Neural progenitor cell (in vitro differentiated cells): ENCODE measurements around the gene TANC1. TPM values are rescaled to one million over a fixed set of nuclear protein-coding genes. Genes with fewer than 3 reads are reported as not detected.

Experiments used
- DNase-seq: peaks from one replicate; pipeline ENCODE4 v3.0.0-alpha.2; 2016; ENCODE audit warnings: low spot score
- H2AFZ ChIP-seq: fragments of 200-600 bp; sonication (generic); replicated peaks from 2 replicates; pipeline ENCODE4 v1.6.1; 2016; ENCODE audit warnings: antibody characterized with exemption
- H3F3A ChIP-seq: fragments of 200-600 bp; sonication (generic); 2 replicates; pipeline ENCODE4 v1.6.1; 2016; ENCODE audit warnings: antibody characterized with exemption, low read depth
- H3K27ac ChIP-seq: fragments of 200-600 bp; sonication (generic); 2 replicates; pipeline ENCODE4 v1.5.1; 2016; ENCODE audit warnings: mild to moderate bottlenecking
- H3K27me3 ChIP-seq: fragments of 200-600 bp; sonication (generic); 2 replicates; pipeline ENCODE4 v1.6.1; 2016; ENCODE audit warnings: mild to moderate bottlenecking, moderate library complexity
- H3K36me3 ChIP-seq: fragments of 200-600 bp; sonication (generic); 2 replicates; pipeline ENCODE4 v1.5.1; 2016
- H3K4me1 ChIP-seq: fragments of 200-600 bp; sonication (generic); 2 replicates; pipeline ENCODE4 v1.6.1; 2016; ENCODE audit warnings: mixed run types
- H3K4me2 ChIP-seq: fragments of 200-600 bp; sonication (generic); 2 replicates; pipeline ENCODE4 v1.6.1; 2016
- H3K4me3 ChIP-seq: fragments of 200-600 bp; sonication (generic); 2 replicates; pipeline ENCODE4 v1.5.1; 2016
- H3K79me2 ChIP-seq: fragments of 200-600 bp; sonication (generic); 2 replicates; pipeline ENCODE4 v1.6.1; 2016; ENCODE audit warnings: low read depth
- H3K9ac ChIP-seq: fragments of 200-600 bp; sonication (generic); 2 replicates; pipeline ENCODE4 v1.6.1; 2016
- H3K9me3 ChIP-seq: fragments of 200-600 bp; sonication (generic); 2 replicates; pipeline ENCODE4 v1.5.1; 2016; ENCODE audit warnings: low read depth
- H4K20me1 ChIP-seq: fragments of 200-600 bp; sonication (generic); 2 replicates; pipeline ENCODE4 v1.6.1; 2016; ENCODE audit warnings: low read depth
- H3K27ac Mint-ChIP-seq: 3 replicates; pipeline ENCODE4 v1.8.0; 2021; ENCODE audit warnings: mixed read lengths
- H3K27me3 Mint-ChIP-seq: 2 replicates; pipeline ENCODE4 v1.8.0; 2022; ENCODE audit warnings: low read depth, mild to moderate bottlenecking, inconsistent platforms, moderate library complexity, mixed read lengths; ENCODE audit not compliant: insufficient read depth
- H3K36me3 Mint-ChIP-seq: 3 replicates; pipeline ENCODE4 v1.8.0; 2021; ENCODE audit warnings: mixed read lengths
- H3K4me1 Mint-ChIP-seq: 3 replicates; pipeline ENCODE4 v1.8.0; 2021; ENCODE audit warnings: mixed read lengths
- H3K4me3 Mint-ChIP-seq: 3 replicates; pipeline ENCODE4 v1.8.0; 2021; ENCODE audit warnings: mild to moderate bottlenecking, moderate library complexity, mixed read lengths
- H3K9me3 Mint-ChIP-seq: 3 replicates; pipeline ENCODE4 v1.8.0; 2020; ENCODE audit warnings: mixed read lengths
- CTCF ChIP-seq: fragments of 200-600 bp; sonication (generic); IDR thresholded peaks from 2 replicates; pipeline ENCODE4 v1.5.1; 2017; ENCODE audit warnings: antibody characterized with exemption, mild to moderate bottlenecking
- EZH2 ChIP-seq: fragments of 200-600 bp; sonication (generic); IDR thresholded peaks from 2 replicates; pipeline ENCODE4 v1.6.1; 2017; ENCODE audit warnings: antibody characterized with exemption, mild to moderate bottlenecking, moderate library complexity
- EZH2phosphoT487 ChIP-seq: fragments of 200-600 bp; sonication (generic); IDR thresholded peaks from 2 replicates; pipeline ENCODE4 v1.6.1; 2017; ENCODE audit warnings: antibody characterized with exemption
- total RNA-seq: library from RNA; depleted of rRNA; stranded (reverse); fragments of >200 nt; gene quantifications from 2 replicates; pipeline ENCODE4 v1.2.3, GENCODE V29; 2015; ENCODE audit warnings: low replicate concordance

The TANC1 gene
- total RNA-seq, 1 donor from 2014 or later: 11.9 TPM

DNA sequence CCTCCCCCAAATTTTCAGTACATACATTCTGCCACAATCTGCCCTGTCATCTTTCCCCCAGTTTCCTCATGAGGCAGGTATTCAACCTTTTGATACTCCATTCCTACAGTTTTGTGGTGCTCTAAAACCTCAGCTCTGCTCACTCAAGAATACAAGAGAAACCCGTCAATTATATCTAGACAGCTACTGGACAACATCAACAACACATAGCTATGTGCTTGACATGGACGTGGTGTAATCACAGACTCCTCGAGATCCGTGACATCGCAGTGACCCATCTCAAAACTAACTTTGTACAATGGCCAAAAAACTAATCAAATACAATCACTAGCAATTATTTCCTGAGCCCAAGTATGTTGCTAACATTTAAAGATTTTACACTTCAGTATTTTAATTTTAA, 294.5 kb downstream of the TANC1 start:
- Mint-ChIP-seq H3K4me1 (peaks cover 4% of the 10 kb centered on the region), H3K9me3 (no peaks in the 10 kb centered on the region), H3K36me3 (peaks cover 7% of the 10 kb centered on the region), H3K4me3 (no peak overlapping the region), H3K27ac (no peak overlapping the region), H3K27me3 (peaks cover 6% of the 10 kb centered on the region)
- no peak for DNase-seq
- no peak overlapping the region for H3K4me3 ChIP-seq
- no peaks in the 10 kb centered on the region for H3K9me3 ChIP-seq
- no peak overlapping the region for H3K9ac ChIP-seq
- no peaks in the 10 kb centered on the region for H3K79me2 ChIP-seq
- no peak overlapping the region for H3K27ac ChIP-seq
- H3F3A ChIP-seq: no peaks in the 10 kb centered on the region
- no peaks in the 10 kb centered on the region for H3K36me3 ChIP-seq
- TF ChIP-seq EZH2 (no peak), CTCF (no peak), EZH2phosphoT487 (no peak)
- no peak overlapping the region for H3K4me2 ChIP-seq
- H3K4me1 ChIP-seq: no peaks in the 10 kb centered on the region
- no peaks in the 10 kb centered on the region for H4K20me1 ChIP-seq
- no peak overlapping the region for H2AFZ ChIP-seq
- no peaks in the 10 kb centered on the region for H3K27me3 ChIP-seq

- Mint-ChIP-seq H3K27me3 (peaks cover 6% of the 10 kb centered on the region), H3K4me3 (no peak overlapping the region), H3K27ac (peak overlapping the region; percentile 6), H3K4me1 (peaks cover 4% of the 10 kb centered on the region), H3K9me3 (no peaks in the 10 kb centered on the region), H3K36me3 (peaks cover 9% of the 10 kb centered on the region)
- no peak for TF ChIP-seq CTCF
- no peak for TF ChIP-seq EZH2
- no peak for TF ChIP-seq EZH2phosphoT487
- Histone ChIP-seq H2AFZ (no peak overlapping the region), H3K36me3 (no peaks in the 10 kb centered on the region), H3K27me3 (no peaks in the 10 kb centered on the region), H3K4me3 (no peak overlapping the region), H3K79me2 (no peaks in the 10 kb centered on the region), H3F3A (no peaks in the 10 kb centered on the region), H3K9ac (no peak overlapping the region), H4K20me1 (no peaks in the 10 kb centered on the region), H3K4me2 (no peak overlapping the region), H3K4me1 (no peaks in the 10 kb centered on the region), H3K9me3 (no peaks in the 10 kb centered on the region), H3K27ac (no peak overlapping the region)
- no peak for DNase-seq
These were observed 296.7 kb downstream of the TANC1 start for GRCh38 chr2:159265171-159265576.

GRCh38 chr2:159266554-159266953, 298.1 kb downstream of the TANC1 start:
- Histone ChIP-seq H3K36me3 (no peaks in the 10 kb centered on the region), H3K4me3 (no peak overlapping the region), H3K27me3 (no peaks in the 10 kb centered on the region), H3K9me3 (no peaks in the 10 kb centered on the region), H3K9ac (no peak overlapping the region), H3F3A (no peaks in the 10 kb centered on the region), H3K4me1 (no peaks in the 10 kb centered on the region), H4K20me1 (no peaks in the 10 kb centered on the region), H3K27ac (no peak overlapping the region), H3K4me2 (no peak overlapping the region), H3K79me2 (no peaks in the 10 kb centered on the region), H2AFZ (no peak overlapping the region)
- Mint-ChIP-seq H3K27me3 (peaks cover 6% of the 10 kb centered on the region), H3K36me3 (peaks cover 9% of the 10 kb centered on the region), H3K4me3 (no peak overlapping the region), H3K4me1 (peaks cover 4% of the 10 kb centered on the region), H3K9me3 (no peaks in the 10 kb centered on the region), H3K27ac (no peak overlapping the region)
- TF ChIP-seq CTCF (no peak), EZH2 (no peak), EZH2phosphoT487 (no peak)
- DNase-seq: no peak

DNA sequence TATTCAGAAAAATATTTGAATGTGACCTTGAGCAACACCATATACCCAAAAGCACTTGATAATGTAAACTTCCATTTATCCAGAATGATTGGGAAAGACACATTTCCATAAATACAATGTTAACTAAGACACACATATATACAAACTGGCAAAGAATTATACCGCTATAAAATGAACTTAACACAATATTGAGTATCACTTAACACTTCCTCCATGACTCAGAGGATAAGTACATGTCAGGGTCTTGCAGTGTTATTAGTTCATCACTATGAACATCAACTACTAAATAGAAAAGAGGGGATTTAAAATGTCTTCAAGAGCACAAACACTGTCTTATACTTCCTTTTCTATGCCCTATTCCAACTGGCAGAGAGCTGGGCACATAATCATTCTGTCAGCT, 299.5 kb downstream of the TANC1 start:
- Histone ChIP-seq H3F3A (peaks cover 6% of the 10 kb centered on the region), H3K36me3 (no peaks in the 10 kb centered on the region), H3K27me3 (no peaks in the 10 kb centered on the region), H3K9ac (no peak overlapping the region), H3K4me3 (no peak overlapping the region), H3K9me3 (no peaks in the 10 kb centered on the region), H3K4me1 (peaks cover 10% of the 10 kb centered on the region), H3K79me2 (no peaks in the 10 kb centered on the region), H4K20me1 (no peaks in the 10 kb centered on the region), H2AFZ (no peak overlapping the region), H3K4me2 (no peak overlapping the region), H3K27ac (no peak overlapping the region)
- H3K27me3 Mint-ChIP-seq: peaks cover 6% of the 10 kb centered on the region
- peaks cover 14% of the 10 kb centered on the region for H3K4me1 Mint-ChIP-seq
- H3K27ac Mint-ChIP-seq: no peak overlapping the region
- no peak overlapping the region for H3K4me3 Mint-ChIP-seq
- no peak for DNase-seq
- peaks cover 7% of the 10 kb centered on the region for H3K36me3 Mint-ChIP-seq
- H3K9me3 Mint-ChIP-seq: no peaks in the 10 kb centered on the region
- TF ChIP-seq EZH2phosphoT487 (no peak), EZH2 (no peak), CTCF (no peak)
